ENCODE measurements around the gene DRC3. TPM values are rescaled to one million over a fixed set of nuclear protein-coding genes. Genes with fewer than 3 reads are reported as not detected.

DRC3 gene
- polyA plus RNA-seq, 1 donor (not counting 4 experiments of a cell fraction or from before 2014, with no cell fraction given): 0.69 TPM

GRCh38 chr17:18000030-18000408 is 27.4 kb downstream of the DRC3 start:
- Histone ChIP-seq H3K79me2 (ENCODE audit: control insufficient read depth, insufficient read depth, low read length) (no peaks in the 10 kb centered on the region), H3K9me3 (ENCODE audit: control insufficient read depth, low read depth, low read length) (no peaks in the 10 kb centered on the region), H2AFZ (ENCODE audit: control insufficient read depth, low read length) (no peak overlapping the region), H3K27me3 (ENCODE audit: control insufficient read depth, extremely low read depth, insufficient read depth, low read length) (no peaks in the 10 kb centered on the region), H4K20me1 (ENCODE audit: control insufficient read depth, extremely low read depth, insufficient read depth, low read length) (no peaks in the 10 kb centered on the region), H3K4me1 (ENCODE audit: control insufficient read depth, extremely low read depth, insufficient read depth, low read length) (peaks cover 2% of the 10 kb centered on the region), H3K4me2 (ENCODE audit: control insufficient read depth, extremely low read depth, insufficient read depth, low read depth, low read length) (no peak overlapping the region), H3K4me3 (ENCODE audit: control insufficient read depth in 2 of 3, extremely low read depth in 1 of 3, insufficient read depth in 2 of 3, low read depth in 1 of 3, low read length in 3 of 3) (no peak overlapping the region), H3K9me1 (ENCODE audit: control insufficient read depth, extremely low read depth, insufficient read depth, low read length) (no peaks in the 10 kb centered on the region), H3K36me3 (ENCODE audit: control insufficient read depth in 2 of 2, extremely low read depth in 1 of 2, insufficient read depth in 2 of 2, low read length in 2 of 2) (no peaks in the 10 kb centered on the region), H3K9ac (ENCODE audit: control insufficient read depth, extremely low read depth, insufficient read depth, low read length) (no peak overlapping the region), H3K27ac (ENCODE audit: control insufficient read depth, insufficient read depth, low read length) (no peak overlapping the region)
- TF ChIP-seq EZH2 (IDR thresholded peaks at IDR 0.05; ENCODE audit: low read length): no peak
- TF ChIP-seq, protein P1, sequence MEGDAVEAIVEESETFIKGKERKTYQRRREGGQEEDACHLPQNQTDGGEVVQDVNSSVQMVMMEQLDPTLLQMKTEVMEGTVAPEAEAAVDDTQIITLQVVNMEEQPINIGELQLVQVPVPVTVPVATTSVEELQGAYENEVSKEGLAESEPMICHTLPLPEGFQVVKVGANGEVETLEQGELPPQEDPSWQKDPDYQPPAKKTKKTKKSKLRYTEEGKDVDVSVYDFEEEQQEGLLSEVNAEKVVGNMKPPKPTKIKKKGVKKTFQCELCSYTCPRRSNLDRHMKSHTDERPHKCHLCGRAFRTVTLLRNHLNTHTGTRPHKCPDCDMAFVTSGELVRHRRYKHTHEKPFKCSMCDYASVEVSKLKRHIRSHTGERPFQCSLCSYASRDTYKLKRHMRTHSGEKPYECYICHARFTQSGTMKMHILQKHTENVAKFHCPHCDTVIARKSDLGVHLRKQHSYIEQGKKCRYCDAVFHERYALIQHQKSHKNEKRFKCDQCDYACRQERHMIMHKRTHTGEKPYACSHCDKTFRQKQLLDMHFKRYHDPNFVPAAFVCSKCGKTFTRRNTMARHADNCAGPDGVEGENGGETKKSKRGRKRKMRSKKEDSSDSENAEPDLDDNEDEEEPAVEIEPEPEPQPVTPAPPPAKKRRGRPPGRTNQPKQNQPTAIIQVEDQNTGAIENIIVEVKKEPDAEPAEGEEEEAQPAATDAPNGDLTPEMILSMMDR (optimal IDR thresholded peaks at IDR 0.05 in 1 of 3, IDR thresholded peaks at IDR 0.05 in 1 of 3, conservative IDR thresholded peaks at IDR 0.05 in 1 of 3; ENCODE audit: extremely low read depth in 1 of 3, insufficient read depth in 2 of 3, low read length in 3 of 3): no peak
- FAIRE-seq: no peak
- DNase-seq (ENCODE audit: low read depth, low spot score): no peak
- dilution Hi-C loops (cut with MboI; ENCODE audit: extremely low pct_ligation_motif_present, low sequenced_read_pairs): no loop called here

GRCh38 chr17:18002171-18002570 is 29.5 kb downstream of the DRC3 start:
- no peaks in the 10 kb centered on the region for H3K9me1 ChIP-seq (ENCODE audit: control insufficient read depth, extremely low read depth, insufficient read depth, low read length)
- FAIRE-seq: no peak
- H3K9me3 ChIP-seq (ENCODE audit: control insufficient read depth, low read depth, low read length): no peaks in the 10 kb centered on the region
- H3K27ac ChIP-seq (ENCODE audit: control insufficient read depth, insufficient read depth, low read length): no peak overlapping the region
- H3K4me2 ChIP-seq (ENCODE audit: control insufficient read depth, extremely low read depth, insufficient read depth, low read depth, low read length): no peak overlapping the region
- H2AFZ ChIP-seq (ENCODE audit: control insufficient read depth, low read length): no peak overlapping the region
- no peaks in the 10 kb centered on the region for H3K79me2 ChIP-seq (ENCODE audit: control insufficient read depth, insufficient read depth, low read length)
- no peak overlapping the region for H3K4me3 ChIP-seq (ENCODE audit: control insufficient read depth in 2 of 3, extremely low read depth in 1 of 3, insufficient read depth in 2 of 3, low read depth in 1 of 3, low read length in 3 of 3)
- no peaks in the 10 kb centered on the region for H3K27me3 ChIP-seq (ENCODE audit: control insufficient read depth, extremely low read depth, insufficient read depth, low read length)
- no peak overlapping the region for H3K9ac ChIP-seq (ENCODE audit: control insufficient read depth, extremely low read depth, insufficient read depth, low read length)
- no peak for TF ChIP-seq EZH2 (IDR thresholded peaks at IDR 0.05; ENCODE audit: low read length)
- TF ChIP-seq, protein P1 (optimal IDR thresholded peaks at IDR 0.05 in 1 of 3, IDR thresholded peaks at IDR 0.05 in 1 of 3, conservative IDR thresholded peaks at IDR 0.05 in 1 of 3; ENCODE audit: extremely low read depth in 1 of 3, insufficient read depth in 2 of 3, low read length in 3 of 3): no peak
- H3K36me3 ChIP-seq (ENCODE audit: control insufficient read depth in 2 of 2, extremely low read depth in 1 of 2, insufficient read depth in 2 of 2, low read length in 2 of 2): no peaks in the 10 kb centered on the region
- no peak for DNase-seq (ENCODE audit: low read depth, low spot score)
- peaks cover 5% of the 10 kb centered on the region for H3K4me1 ChIP-seq (ENCODE audit: control insufficient read depth, extremely low read depth, insufficient read depth, low read length)
- dilution Hi-C loops (cut with MboI; ENCODE audit: extremely low pct_ligation_motif_present, low sequenced_read_pairs): no loop called here
- no peaks in the 10 kb centered on the region for H4K20me1 ChIP-seq (ENCODE audit: control insufficient read depth, extremely low read depth, insufficient read depth, low read length)
